ENCODE results near the gene KRTAP4-3.
"Not testable (repeated sequence)": the region's sequence is repeated elsewhere in the genome, so short reads cannot be mapped to it uniquely, and the experiment has no call there.

The KRTAP4-3 gene

GRCh38 chr17:41178843-41179616 lies 11.0 kb upstream of the KRTAP4-3 start:
- Histone ChIP-seq H3K9me3 (ENCODE audit: control insufficient read depth, low read depth, low read length) (no peaks in the 10 kb centered on the region), H3K27me3 (ENCODE audit: control insufficient read depth, insufficient read depth, low read length) (no peaks in the 10 kb centered on the region), H3K27ac (ENCODE audit: low read length) (no peak overlapping the region), H3K9ac (ENCODE audit: low read length) (no peak overlapping the region), H3K36me3 (ENCODE audit: control insufficient read depth, low read depth, low read length) (no peaks in the 10 kb centered on the region), H3K4me1 (ENCODE audit: control insufficient read depth, low read depth, low read length) (no peaks in the 10 kb centered on the region), H3K4me3 (ENCODE audit: low read length) (no peak overlapping the region)

DNA sequence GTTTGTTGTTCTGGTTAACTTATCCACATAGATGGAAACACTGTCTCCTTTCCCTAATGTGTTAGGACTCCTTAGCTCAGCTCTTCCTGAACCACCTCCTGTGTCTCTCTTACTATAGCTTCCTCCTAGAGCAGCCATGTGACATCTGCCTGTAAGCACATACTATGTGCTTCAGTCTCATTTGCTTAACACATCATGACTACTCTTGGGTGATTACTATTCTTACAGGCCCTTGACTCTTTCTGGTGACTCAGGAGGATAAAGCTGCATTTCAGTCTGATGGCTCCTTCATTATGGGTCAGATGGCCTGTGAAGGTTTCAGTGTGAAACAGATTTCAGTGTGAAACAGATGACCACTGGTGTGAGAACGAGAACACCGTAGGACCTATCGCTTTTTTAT lies 10.3 kb upstream of the KRTAP4-3 start:
- H3K4me3 ChIP-seq (ENCODE audit: low read length), result no peak overlapping the region
- no peaks in the 10 kb centered on the region for H3K27me3 ChIP-seq (ENCODE audit: control insufficient read depth, insufficient read depth, low read length)
- no peak overlapping the region for H3K27ac ChIP-seq (ENCODE audit: low read length)
- H3K4me1 ChIP-seq (ENCODE audit: control insufficient read depth, low read depth, low read length), result no peaks in the 10 kb centered on the region
- no peak overlapping the region for H3K9ac ChIP-seq (ENCODE audit: low read length)
- H3K36me3 ChIP-seq (ENCODE audit: control insufficient read depth, low read depth, low read length), result no peaks in the 10 kb centered on the region
- H3K9me3 ChIP-seq (ENCODE audit: control insufficient read depth, low read depth, low read length), result no peaks in the 10 kb centered on the region

DNA sequence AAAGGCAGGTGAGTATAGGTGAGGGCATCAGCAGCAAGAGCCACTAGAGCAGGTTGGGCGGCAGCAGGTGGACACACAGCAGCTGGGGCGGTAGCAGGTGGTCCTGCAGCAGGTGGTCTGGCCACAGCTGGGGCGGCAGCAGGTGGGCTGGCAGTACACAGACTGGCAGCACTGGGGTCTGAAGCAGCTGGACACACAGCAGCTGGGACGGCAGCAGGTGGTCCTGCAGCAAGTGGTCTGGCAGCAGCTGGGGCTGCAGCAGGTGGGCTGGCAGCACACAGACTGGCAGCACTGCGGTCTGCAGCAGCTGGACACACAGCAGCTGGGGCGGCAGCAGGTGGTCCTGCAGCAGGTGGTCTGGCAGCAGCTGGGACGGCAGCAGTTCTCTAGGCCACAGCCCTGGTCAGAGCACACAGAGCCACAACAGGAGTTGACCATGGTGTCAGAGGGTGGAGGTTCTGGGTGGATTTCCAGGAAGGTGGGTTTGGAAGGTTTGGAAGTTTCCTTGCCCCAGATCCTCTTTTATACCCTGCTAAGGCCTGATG lies 9.8 kb upstream of the KRTAP4-3 start, which contains the start of gene KRTAP4-2:
Gene KRTAP4-2, minus strand, starts transcription at position 495 of the 545 bp plus-strand sequence. Its CDS starts 57 bp downstream, at position 438.
- no peaks in the 10 kb centered on the region for H3K27me3 ChIP-seq (ENCODE audit: control insufficient read depth, insufficient read depth, low read length)
- no peaks in the 10 kb centered on the region for H3K9me3 ChIP-seq (ENCODE audit: control insufficient read depth, low read depth, low read length)
- no peak within 1 kb of the TSS for H3K27ac ChIP-seq (ENCODE audit: low read length)
- H3K4me1 ChIP-seq (ENCODE audit: control insufficient read depth, low read depth, low read length), result no peaks in the 10 kb centered on the region
- no peaks in the 10 kb centered on the region for H3K36me3 ChIP-seq (ENCODE audit: control insufficient read depth, low read depth, low read length)
- no peak within 1 kb of the TSS for H3K9ac ChIP-seq (ENCODE audit: low read length)
- no peak within 1 kb of the TSS for H3K4me3 ChIP-seq (ENCODE audit: low read length)

DNA sequence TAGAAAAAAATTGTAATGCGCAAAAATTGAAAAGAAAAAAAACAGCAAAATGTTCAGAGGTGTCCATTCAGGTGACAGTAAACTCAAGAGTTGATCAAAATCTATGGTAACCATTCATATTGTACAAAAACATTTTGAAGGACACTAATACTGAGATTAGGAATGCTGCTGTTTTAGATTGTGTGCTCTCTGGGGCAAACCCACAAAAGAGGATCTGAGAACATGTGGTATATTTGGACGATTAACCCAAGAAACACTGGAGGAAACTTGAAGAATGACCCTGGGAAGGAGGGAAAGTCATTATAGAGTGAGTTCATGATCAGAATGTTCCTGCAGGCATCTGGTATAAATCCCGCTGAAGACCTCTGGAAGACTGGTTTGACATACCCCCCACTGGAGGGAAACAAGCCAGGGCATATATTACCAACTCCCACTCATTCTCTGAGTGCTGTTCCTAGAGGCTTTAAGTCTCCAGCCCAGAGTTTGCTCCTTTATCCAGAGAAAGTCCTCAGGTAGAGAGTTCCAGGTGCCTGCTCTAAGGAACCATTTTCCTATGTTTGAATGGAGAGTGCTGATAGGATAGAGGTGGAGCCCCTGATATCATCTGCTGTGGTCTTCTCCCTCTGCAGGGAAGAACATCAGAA lies 8.8 kb upstream of the KRTAP4-3 start:
- no peak overlapping the region for H3K9ac ChIP-seq (ENCODE audit: low read length)
- H3K27ac ChIP-seq (ENCODE audit: low read length), result no peak overlapping the region
- no peaks in the 10 kb centered on the region for H3K36me3 ChIP-seq (ENCODE audit: control insufficient read depth, low read depth, low read length)
- no peaks in the 10 kb centered on the region for H3K4me1 ChIP-seq (ENCODE audit: control insufficient read depth, low read depth, low read length)
- no peaks in the 10 kb centered on the region for H3K27me3 ChIP-seq (ENCODE audit: control insufficient read depth, insufficient read depth, low read length)
- H3K9me3 ChIP-seq (ENCODE audit: control insufficient read depth, low read depth, low read length), result no peaks in the 10 kb centered on the region
- no peak overlapping the region for H3K4me3 ChIP-seq (ENCODE audit: low read length)

- no peaks in the 10 kb centered on the region for H3K36me3 ChIP-seq (ENCODE audit: control insufficient read depth, low read depth, low read length)
- H3K9me3 ChIP-seq (ENCODE audit: control insufficient read depth, low read depth, low read length), result no peaks in the 10 kb centered on the region
- no peak overlapping the region for H3K9ac ChIP-seq (ENCODE audit: low read length)
- no peaks in the 10 kb centered on the region for H3K4me1 ChIP-seq (ENCODE audit: control insufficient read depth, low read depth, low read length)
- H3K27me3 ChIP-seq (ENCODE audit: control insufficient read depth, insufficient read depth, low read length), result no peaks in the 10 kb centered on the region
- H3K27ac ChIP-seq (ENCODE audit: low read length), result no peak overlapping the region
- H3K4me3 ChIP-seq (ENCODE audit: low read length), result no peak overlapping the region
These were observed 3.9 kb upstream of the KRTAP4-3 start for GRCh38 chr17:41171886-41172285.

GRCh38 chr17:41167561-41167960 lies 460 bp downstream of the KRTAP4-3 start:
- Histone ChIP-seq H3K9me3 (ENCODE audit: control insufficient read depth, low read depth, low read length) (no peaks in the 10 kb centered on the region), H3K36me3 (ENCODE audit: control insufficient read depth, low read depth, low read length) (no peaks in the 10 kb centered on the region), H3K4me1 (ENCODE audit: control insufficient read depth, low read depth, low read length) (no peaks in the 10 kb centered on the region), H3K4me3 (ENCODE audit: low read length) (no peak overlapping the region), H3K27ac (ENCODE audit: low read length) (no peak overlapping the region), H3K9ac (ENCODE audit: low read length) (no peak overlapping the region), H3K27me3 (ENCODE audit: control insufficient read depth, insufficient read depth, low read length) (no peaks in the 10 kb centered on the region)

DNA sequence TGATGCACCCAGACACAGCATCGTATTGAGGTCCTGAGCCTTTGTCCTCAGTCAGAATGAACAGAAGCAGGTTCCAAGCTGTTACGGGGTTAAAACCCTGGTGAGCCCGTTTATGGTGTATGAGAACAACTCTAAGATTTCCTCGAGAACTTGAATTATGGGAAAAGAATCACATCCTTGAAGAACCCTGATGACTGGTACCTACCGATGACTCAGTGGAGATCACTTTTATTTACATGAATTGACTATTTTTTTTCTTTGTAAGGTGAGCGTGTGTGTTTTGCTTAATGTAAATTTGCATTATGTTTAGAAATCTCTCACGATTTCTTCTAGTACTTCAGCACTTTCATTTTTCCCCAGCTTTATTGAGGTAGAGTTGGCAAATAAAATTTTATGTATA lies 4.2 kb downstream of the KRTAP4-3 start:
- H3K9ac ChIP-seq (ENCODE audit: low read length), result no peak overlapping the region
- no peaks in the 10 kb centered on the region for H3K4me1 ChIP-seq (ENCODE audit: control insufficient read depth, low read depth, low read length)
- no peak overlapping the region for H3K4me3 ChIP-seq (ENCODE audit: low read length)
- no peaks in the 10 kb centered on the region for H3K27me3 ChIP-seq (ENCODE audit: control insufficient read depth, insufficient read depth, low read length)
- no peaks in the 10 kb centered on the region for H3K36me3 ChIP-seq (ENCODE audit: control insufficient read depth, low read depth, low read length)
- H3K27ac ChIP-seq (ENCODE audit: low read length), result no peak overlapping the region
- no peaks in the 10 kb centered on the region for H3K9me3 ChIP-seq (ENCODE audit: control insufficient read depth, low read depth, low read length)

DNA sequence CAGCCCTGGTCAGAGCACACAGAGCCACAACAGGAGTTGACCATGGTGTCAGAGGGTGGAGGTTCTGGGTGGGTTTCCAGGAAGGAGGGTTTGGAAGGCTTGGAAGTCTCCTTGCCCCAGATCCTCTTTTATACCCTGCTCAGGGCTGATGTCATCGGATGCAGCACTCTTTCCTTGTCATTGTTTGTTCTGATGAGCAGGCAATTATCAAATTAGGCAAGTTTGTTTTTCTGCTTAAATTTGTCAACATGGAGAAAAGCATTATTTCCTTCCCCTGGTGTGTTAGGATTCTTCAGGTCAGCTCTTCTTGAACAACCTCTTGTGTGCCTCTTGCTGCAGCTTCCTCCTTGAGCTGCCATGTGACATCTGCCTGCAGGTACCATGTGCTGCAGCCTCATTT lies 7.4 kb downstream of the KRTAP4-3 start, which contains the start of gene KRTAP4-4:
Gene KRTAP4-4, minus strand, starts transcription at position 101 of the 400 bp plus-strand sequence. Its CDS starts 57 bp downstream, at position 44.
- Histone ChIP-seq H3K9ac (ENCODE audit: low read length) (no peak within 1 kb of the TSS), H3K36me3 (ENCODE audit: control insufficient read depth, low read depth, low read length) (no peaks in the 10 kb centered on the region), H3K9me3 (ENCODE audit: control insufficient read depth, low read depth, low read length) (no peaks in the 10 kb centered on the region), H3K27ac (ENCODE audit: low read length) (no peak within 1 kb of the TSS), H3K4me3 (ENCODE audit: low read length) (no peak within 1 kb of the TSS), H3K27me3 (ENCODE audit: control insufficient read depth, insufficient read depth, low read length) (no peaks in the 10 kb centered on the region), H3K4me1 (ENCODE audit: control insufficient read depth, low read depth, low read length) (no peaks in the 10 kb centered on the region)

GRCh38 chr17:41160190-41160589 lies 7.8 kb downstream of the KRTAP4-3 start:
- not testable (repeated sequence) for H3K9me3 ChIP-seq (ENCODE audit: control insufficient read depth, low read depth, low read length); H3K27ac ChIP-seq (ENCODE audit: low read length); H3K4me1 ChIP-seq (ENCODE audit: control insufficient read depth, low read depth, low read length); H3K9ac ChIP-seq (ENCODE audit: low read length); H3K36me3 ChIP-seq (ENCODE audit: control insufficient read depth, low read depth, low read length); H3K27me3 ChIP-seq (ENCODE audit: control insufficient read depth, insufficient read depth, low read length); H3K4me3 ChIP-seq (ENCODE audit: low read length)

DNA sequence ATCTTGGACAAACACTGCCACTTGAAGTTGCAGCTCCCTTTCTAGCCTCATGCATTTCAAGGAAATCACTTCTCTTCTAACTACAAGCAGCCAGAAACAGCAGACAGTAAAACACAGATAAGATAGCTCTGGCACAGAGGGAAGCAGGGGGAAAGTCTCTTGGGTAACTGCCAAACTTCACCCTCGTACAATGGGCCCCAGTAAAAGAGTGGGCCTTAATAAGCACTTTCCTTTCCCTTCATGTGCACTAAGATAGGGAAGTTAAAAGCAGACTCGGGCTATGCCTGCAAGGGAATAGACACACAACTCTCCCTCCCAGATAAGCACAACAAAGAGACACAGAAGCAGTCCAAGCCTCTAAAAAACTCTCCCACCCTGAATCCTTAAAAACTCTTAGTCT lies 14.2 kb downstream of the KRTAP4-3 start:
- Histone ChIP-seq H3K27ac (ENCODE audit: low read length) (no peak overlapping the region), H3K9me3 (ENCODE audit: control insufficient read depth, low read depth, low read length) (no peaks in the 10 kb centered on the region), H3K4me3 (ENCODE audit: low read length) (no peak overlapping the region), H3K36me3 (ENCODE audit: control insufficient read depth, low read depth, low read length) (no peaks in the 10 kb centered on the region), H3K27me3 (ENCODE audit: control insufficient read depth, insufficient read depth, low read length) (no peaks in the 10 kb centered on the region), H3K4me1 (ENCODE audit: control insufficient read depth, low read depth, low read length) (no peaks in the 10 kb centered on the region), H3K9ac (ENCODE audit: low read length) (no peak overlapping the region)

DNA sequence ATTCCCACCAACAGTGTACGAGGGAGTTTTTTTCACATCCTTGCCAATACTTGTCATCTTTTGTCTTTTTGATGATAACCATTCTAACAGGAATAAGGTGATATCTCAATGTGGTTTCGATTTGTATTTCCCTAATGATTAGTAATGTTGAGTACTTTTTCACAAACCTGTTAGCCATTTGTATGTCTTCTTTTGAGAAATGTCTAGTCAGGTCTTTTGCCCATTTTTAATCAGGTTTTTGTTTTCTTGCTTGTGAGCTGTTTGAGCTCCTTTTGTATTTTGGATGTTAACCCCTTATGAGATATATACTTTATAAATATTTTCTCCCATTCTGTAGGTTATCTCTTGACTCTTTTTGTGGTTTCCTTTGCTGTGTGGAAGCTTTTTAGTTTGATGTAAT lies 16.5 kb downstream of the KRTAP4-3 start:
- no peaks in the 10 kb centered on the region for H3K4me1 ChIP-seq (ENCODE audit: control insufficient read depth, low read depth, low read length)
- no peak overlapping the region for H3K27ac ChIP-seq (ENCODE audit: low read length)
- H3K4me3 ChIP-seq (ENCODE audit: low read length), result no peak overlapping the region
- H3K9me3 ChIP-seq (ENCODE audit: control insufficient read depth, low read depth, low read length), result no peaks in the 10 kb centered on the region
- no peak overlapping the region for H3K9ac ChIP-seq (ENCODE audit: low read length)
- no peaks in the 10 kb centered on the region for H3K27me3 ChIP-seq (ENCODE audit: control insufficient read depth, insufficient read depth, low read length)
- no peaks in the 10 kb centered on the region for H3K36me3 ChIP-seq (ENCODE audit: control insufficient read depth, low read depth, low read length)

All from iPS-18a (cell line).